DMS153 treated with DMSO at 0.1 percent for 48 hours (cell line): ENCODE data around the gene DYRK1B.
"Not testable (repeated sequence)": the region's sequence is repeated elsewhere in the genome, so short reads cannot be mapped to it uniquely, and the experiment has no call there.

Source experiments
- DNase-seq: peaks from one replicate; lab custom pipeline; 2025; ENCODE audit not compliant: unreplicated experiment; lab: John Stamatoyannopoulos, UW

The DYRK1B gene

GRCh38 chr19:39833464-39834286 is at the start of gene DYRK1B:
Gene DYRK1B (minus strand): TSS chr19:39834162. CDS start chr19:39831867, 2,295 bp downstream.
- DNase-seq, result peak; percentile 93

GRCh38 chr19:39882645-39883044 is 48.7 kb upstream of the DYRK1B start:
- DNase-seq, result not testable (repeated sequence)

GRCh38 chr19:39881495-39882110 is 47.6 kb upstream of the DYRK1B start:
- DNase-seq, result not testable (repeated sequence)

GRCh38 chr19:39880241-39880640 is 46.3 kb upstream of the DYRK1B start:
- DNase-seq, result not testable (repeated sequence)

GRCh38 chr19:39879796-39880195 is 45.8 kb upstream of the DYRK1B start:
- DNase-seq, result not testable (repeated sequence)

- not testable (repeated sequence) for DNase-seq
Observed at GRCh38 chr19:39878866-39879265, 44.9 kb upstream of the DYRK1B start.

- no peak for DNase-seq
Observed at GRCh38 chr19:39878398-39878797, 44.4 kb upstream of the DYRK1B start.

GRCh38 chr19:39877982-39878381 is 44.0 kb upstream of the DYRK1B start:
- DNase-seq, result not testable (repeated sequence)

GRCh38 chr19:39877488-39877887 is 43.5 kb upstream of the DYRK1B start:
- not testable (repeated sequence) for DNase-seq

- DNase-seq, result not testable (repeated sequence)
Observed at GRCh38 chr19:39876486-39876885, 42.5 kb upstream of the DYRK1B start.

GRCh38 chr19:39875401-39875864 is 41.5 kb upstream of the DYRK1B start:
- DNase-seq, result not testable (repeated sequence)

- DNase-seq, result no peak
Observed at GRCh38 chr19:39874404-39874803, 40.4 kb upstream of the DYRK1B start.

- no peak for DNase-seq
Observed at GRCh38 chr19:39873385-39873784, 39.4 kb upstream of the DYRK1B start.

- no peak for DNase-seq
Observed at GRCh38 chr19:39871886-39872866, 38.2 kb upstream of the DYRK1B start.

GRCh38 chr19:39871362-39871761 is 37.4 kb upstream of the DYRK1B start:
- no peak for DNase-seq

- peak; percentile 54 for DNase-seq
Observed at GRCh38 chr19:39870171-39870971, 36.4 kb upstream of the DYRK1B start.

- no peak for DNase-seq
Observed at GRCh38 chr19:39867952-39868351, 34.0 kb upstream of the DYRK1B start.

- DNase-seq, result no peak
Observed at GRCh38 chr19:39867133-39867532, 33.2 kb upstream of the DYRK1B start.

GRCh38 chr19:39865953-39866352 is 32.0 kb upstream of the DYRK1B start:
- no peak for DNase-seq

GRCh38 chr19:39865186-39865585 is 31.2 kb upstream of the DYRK1B start:
- DNase-seq, result no peak
